GM19043 (cell line): ENCODE data around the gene LMF1.

Source experiments
- ATAC-seq: cut with Tn5 transposase; IDR thresholded peaks from one replicate; pipeline ENCODE4 v1.9.1; 2021; ENCODE audit warnings: low read depth; ENCODE audit not compliant: unreplicated experiment

Gene LMF1

GRCh38 chr16:854808-855410 lies 115.9 kb downstream of the LMF1 start:
- ATAC-seq, result no peak

- no peak for ATAC-seq
Observed at GRCh38 chr16:853981-854807, 116.6 kb downstream of the LMF1 start.

GRCh38 chr16:853306-853705 lies 117.5 kb downstream of the LMF1 start:
- no peak for ATAC-seq

- ATAC-seq, result no peak
Observed at GRCh38 chr16:852451-853185, 118.2 kb downstream of the LMF1 start.

- ATAC-seq, result no peak
Observed at GRCh38 chr16:851871-852270, 118.9 kb downstream of the LMF1 start.

- no peak for ATAC-seq
Observed at GRCh38 chr16:851209-851810, 119.5 kb downstream of the LMF1 start.

- ATAC-seq, result no peak
Observed at GRCh38 chr16:850668-851067, 120.1 kb downstream of the LMF1 start.

- ATAC-seq, result no peak
Observed at GRCh38 chr16:848510-849253, 122.1 kb downstream of the LMF1 start.

- no peak for ATAC-seq
Observed at GRCh38 chr16:847681-848445, 122.9 kb downstream of the LMF1 start.

GRCh38 chr16:847151-847550 lies 123.6 kb downstream of the LMF1 start:
- no peak for ATAC-seq

- no peak for ATAC-seq
Observed at GRCh38 chr16:845351-845745, 125.4 kb downstream of the LMF1 start.

GRCh38 chr16:844638-845350 lies 126.0 kb downstream of the LMF1 start:
- ATAC-seq, result no peak

GRCh38 chr16:843771-844170 lies 127.0 kb downstream of the LMF1 start:
- no peak for ATAC-seq

- ATAC-seq, result no peak
Observed at GRCh38 chr16:842711-843560, 127.8 kb downstream of the LMF1 start.

- no peak for ATAC-seq
Observed at GRCh38 chr16:842061-842476, 128.7 kb downstream of the LMF1 start.

GRCh38 chr16:841455-842060 lies 129.2 kb downstream of the LMF1 start:
- ATAC-seq, result no peak

GRCh38 chr16:840561-841454 lies 130.0 kb downstream of the LMF1 start:
- no peak for ATAC-seq
